Panc1 (cell line): ENCODE measurements around the gene PBRM1. TPM values are rescaled to one million over a fixed set of nuclear protein-coding genes. Genes with fewer than 3 reads are reported as not detected.

Source experiments
- ATAC-seq: fragments of 200-7000 bp; cut with Tn5 transposase; 2 replicates; pipeline ENCODE4 v1.9.1; 2020; ENCODE audit warnings: mild to moderate bottlenecking, moderate library complexity
- BruUV-seq: library from RNA; stranded (reverse); fragments of 400-500 nt; replicated peaks from 2 replicates; lab custom pipeline; 2021; lab: Mats Ljungman, UMichigan
- CTCF ChIA-PET: fragments of 300-600 bp; sonication (Branson Sonifier 250); formaldehyde crosslinking; loops from one replicate; lab custom pipeline; 2022; ENCODE audit warnings: antibody characterized with exemption; lab: Charles Lee
- POLR2A ChIA-PET: fragments of 300-600 bp; sonication (Branson Sonifier 250); formaldehyde crosslinking; loops from one replicate; lab custom pipeline; 2022; ENCODE audit warnings: antibody characterized with exemption; lab: Charles Lee
- DNase-seq: peaks from one replicate; pipeline ENCODE4 v3.0.0-alpha.2; 2010; ENCODE audit warnings: low read depth, low spot score
- H3K27ac ChIP-seq: 2 replicates; pipeline ENCODE4 v1.5.1; 2011; ENCODE audit warnings: mild to moderate bottlenecking, low read length, inconsistent platforms
- H3K27me3 ChIP-seq: fragments of 200-500 bp; sonication (Bioruptor generic); 2 replicates; pipeline ENCODE4 v1.6.0; 2014; ENCODE audit warnings: low read length, inconsistent platforms; ENCODE audit not compliant: control insufficient read depth, insufficient read depth
- H3K36me3 ChIP-seq: fragments of 200-500 bp; sonication (Bioruptor generic); 2 replicates; pipeline ENCODE4 v1.5.1; 2014; ENCODE audit warnings: inconsistent platforms, mild to moderate bottlenecking, low read length, moderate library complexity; ENCODE audit not compliant: control insufficient read depth, insufficient read depth
- H3K4me1 ChIP-seq: 2 replicates; pipeline ENCODE4 v1.5.1; 2011; ENCODE audit warnings: inconsistent platforms, mild to moderate bottlenecking, low read length, moderate library complexity; ENCODE audit not compliant: control insufficient read depth, insufficient read depth
- H3K4me3 ChIP-seq, 2 experiments: 2 replicates each; pipeline ENCODE4 v1.5.1; 2011 to 2012; ENCODE audit warnings: low read depth in 2 of 2, low read length in 2 of 2, mild to moderate bottlenecking in 2 of 2, inconsistent platforms in 1 of 2, moderate library complexity in 1 of 2
- H3K9me3 ChIP-seq: fragments of 200-500 bp; sonication (Bioruptor generic); 2 replicates; pipeline ENCODE4 v1.5.1; 2014; ENCODE audit warnings: low read depth, mild to moderate bottlenecking, inconsistent platforms, low read length, moderate library complexity; ENCODE audit not compliant: control insufficient read depth, insufficient read depth
- CTCF ChIP-seq: fragments of 450-650 bp; IDR thresholded peaks from 2 replicates; pipeline ENCODE4 v1.5.1; 2017; ENCODE audit warnings: mild to moderate bottlenecking
- POLR2AphosphoS5 ChIP-seq: IDR thresholded peaks from 2 replicates; pipeline ENCODE4 v1.6.1; 2012; ENCODE audit warnings: mild to moderate bottlenecking, low read depth, low read length, moderate library complexity
- REST ChIP-seq, 2 experiments: IDR thresholded peaks; 2 replicates each; pipeline ENCODE4 v1.6.1; 2011 to 2012; ENCODE audit warnings: low read depth in 2 of 2, control low read depth in 1 of 2, low read length in 1 of 2, mild to moderate bottlenecking in 1 of 2, moderate library complexity in 1 of 2; ENCODE audit not compliant: insufficient read depth in 1 of 2
- SIN3A ChIP-seq: IDR thresholded peaks from 2 replicates; pipeline ENCODE4 v1.6.1; 2012; ENCODE audit warnings: low read depth, mild to moderate bottlenecking, low read length, moderate library complexity, borderline replicate concordance; ENCODE audit not compliant: insufficient read depth
- TCF7L2 ChIP-seq: IDR thresholded peaks from 2 replicates; pipeline ENCODE4 v1.6.1; 2011; ENCODE audit warnings: mild to moderate bottlenecking, low read depth, low read length, inconsistent platforms
- in situ Hi-C: cut with HindIII; loops from 2 replicates; pipeline ENCODE4 v1.10.0; 2016; ENCODE audit warnings: low sequenced_read_pairs, low pct_unique_long_range_greater_than_20kb
- intact Hi-C: fragments of 100-400 bp; cut with micrococcal nuclease; formaldehyde crosslinking; loops from one replicate; pipeline ENCODE4 v1.10.0; 2022; ENCODE audit not compliant: unreplicated experiment
- total RNA-seq: library from RNA; stranded (reverse); gene quantifications from one replicate; pipeline ENCODE4 v1.2.1, GENCODE V29; 2021; ENCODE audit not compliant: unreplicated experiment

The PBRM1 gene
- total RNA-seq, 1 experiment from 2014 or later: 43.5 TPM

- Histone ChIP-seq H3K27me3 (no peaks in the 10 kb centered on the region), H3K4me3 (no peak overlapping the region), H3K4me1 (no peaks in the 10 kb centered on the region), H3K36me3 (peaks cover 8% of the 10 kb centered on the region; the same call in 1 of the 2 replicates), H3K9me3 (peaks cover 2% of the 10 kb centered on the region; the same call in 1 of the 2 replicates), H3K27ac (no peak overlapping the region)
- BruUV-seq: no TSS peak
- TF ChIP-seq CTCF (no peak), POLR2AphosphoS5 (no peak), TCF7L2 (no peak), REST (IDR thresholded peaks at IDR 0.05; ENCODE audit: insufficient read depth in 1 of 2, low read depth in 2 of 2, low read length in 1 of 2) (no peak), SIN3A (no peak)
- intact Hi-C loops: no loop called here
- DNase-seq (no peak), ATAC-seq (no peak)
- ChIA-PET POLR2A (no interaction called here), CTCF (no interaction called here)
- in situ Hi-C loops: no loop called here
These were observed 85.5 kb downstream of the PBRM1 start for GRCh38 chr3:52600258-52600657.

GRCh38 chr3:52596658-52597265 is 89.0 kb downstream of the PBRM1 start:
- no peaks in the 10 kb centered on the region for H3K4me1 ChIP-seq
- ATAC-seq (no peak), DNase-seq (no peak)
- ChIA-PET POLR2A (no interaction called here), CTCF (no interaction called here)
- no peaks in the 10 kb centered on the region; the same call in 1 of the 2 replicates for H3K36me3 ChIP-seq
- TF ChIP-seq REST (IDR thresholded peaks at IDR 0.05; ENCODE audit: insufficient read depth in 1 of 2, low read depth in 2 of 2, low read length in 1 of 2) (no peak), POLR2AphosphoS5 (no peak), SIN3A (no peak), CTCF (no peak), TCF7L2 (no peak)
- no peak overlapping the region for H3K4me3 ChIP-seq
- in situ Hi-C loops: no loop called here
- H3K9me3 ChIP-seq: peaks cover 2% of the 10 kb centered on the region; the same call in 1 of the 2 replicates
- intact Hi-C loops: no loop called here
- no peaks in the 10 kb centered on the region for H3K27me3 ChIP-seq
- no TSS peak for BruUV-seq
- H3K27ac ChIP-seq: no peak overlapping the region
